ENCODE results near the gene HJV. TPM values are rescaled to one million over a fixed set of nuclear protein-coding genes. Genes with fewer than 3 reads are reported as not detected.

The HJV gene
- polyA plus RNA-seq, 2 donors = not detected

DNA sequence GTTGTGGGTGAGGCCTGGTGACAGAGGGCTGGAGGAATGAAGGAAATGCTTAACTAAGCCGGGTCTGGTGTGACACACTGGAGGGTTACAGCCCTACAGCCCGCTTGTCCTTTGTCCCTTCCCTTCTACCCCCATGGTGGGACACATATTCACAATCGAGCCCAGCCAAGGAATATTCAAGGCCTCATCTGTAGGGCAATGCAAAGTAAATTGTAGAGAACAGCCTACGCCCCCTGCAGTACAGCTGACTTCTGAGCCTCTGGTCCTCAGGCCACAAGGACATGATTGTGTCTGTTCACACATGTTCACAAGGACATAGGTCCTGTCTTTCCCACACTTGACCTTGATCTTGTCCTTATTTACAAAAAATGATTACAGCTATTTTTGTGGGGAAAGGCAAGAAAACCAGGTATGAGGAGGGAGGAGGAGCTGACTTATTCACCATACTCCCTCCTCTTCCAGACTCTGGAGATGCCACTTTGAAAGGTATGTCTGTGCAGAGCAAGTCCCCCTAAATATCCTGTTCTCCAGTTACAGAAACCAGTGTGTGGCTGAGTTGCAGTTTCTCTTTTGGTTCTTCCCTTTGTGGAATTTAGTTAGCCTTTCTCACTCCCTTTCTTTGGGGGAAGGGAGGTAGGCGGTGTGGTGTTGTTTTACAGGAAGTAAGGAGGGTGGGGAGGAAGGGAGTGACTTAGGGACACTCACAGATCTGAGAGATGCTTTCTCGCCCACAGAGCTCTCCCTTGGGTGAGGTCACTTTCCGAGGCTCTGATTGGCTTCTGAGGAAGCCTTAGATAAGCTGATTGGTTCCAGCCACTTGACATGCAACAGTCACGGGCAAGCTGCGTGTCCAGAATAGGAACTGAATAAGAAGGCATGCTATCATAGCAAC lies 42.4 kb downstream of the HJV start:
- 5 to 10% methylated on average over 9 of the region's 9 CpGs for WGBS, 2 donors
- Histone ChIP-seq H3K4me1 (ENCODE audit: control insufficient read depth in 2 of 2, insufficient read depth in 2 of 2, low read length in 1 of 2) (peaks cover 2 to 8% of the 10 kb centered on the region in 2 donors), H3K27ac (ENCODE audit: low read depth in 2 of 2, low read length in 1 of 2) (peak overlapping the region; percentile 93 to 98), H3K36me3 (ENCODE audit: control insufficient read depth in 2 of 2, insufficient read depth in 2 of 2, low read length in 1 of 2) (peaks cover 2 to 7% of the 10 kb centered on the region in 2 donors), H3K9me3 (ENCODE audit: control insufficient read depth in 2 of 2, insufficient read depth in 1 of 2, low read depth in 1 of 2, low read length in 1 of 2) (no peaks in the 10 kb centered on the region), H3K27me3 (ENCODE audit: control insufficient read depth in 1 of 2, insufficient read depth in 2 of 2, low read length in 2 of 2) (no peaks in the 10 kb centered on the region), H3K4me3 (ENCODE audit: low read depth in 1 of 2, low read length in 2 of 2) (peak overlapping the region in 1 of 2 donors; percentile 22)

GRCh38 chr1:145978471-145978853 lies 43.1 kb downstream of the HJV start:
- Histone ChIP-seq H3K9me3 (ENCODE audit: control insufficient read depth in 2 of 2, insufficient read depth in 1 of 2, low read depth in 1 of 2, low read length in 1 of 2) (no peaks in the 10 kb centered on the region), H3K36me3 (ENCODE audit: control insufficient read depth in 2 of 2, insufficient read depth in 2 of 2, low read length in 1 of 2) (peaks cover 2 to 7% of the 10 kb centered on the region in 2 donors), H3K27ac (ENCODE audit: low read depth in 2 of 2, low read length in 1 of 2) (peak overlapping the region; percentile 93 to 98), H3K27me3 (ENCODE audit: control insufficient read depth in 1 of 2, insufficient read depth in 2 of 2, low read length in 2 of 2) (no peaks in the 10 kb centered on the region), H3K4me3 (ENCODE audit: low read depth in 1 of 2, low read length in 2 of 2) (peak overlapping the region in 1 of 2 donors; percentile 8), H3K4me1 (ENCODE audit: control insufficient read depth in 2 of 2, insufficient read depth in 2 of 2, low read length in 1 of 2) (peaks cover 2 to 8% of the 10 kb centered on the region in 2 donors)

DNA sequence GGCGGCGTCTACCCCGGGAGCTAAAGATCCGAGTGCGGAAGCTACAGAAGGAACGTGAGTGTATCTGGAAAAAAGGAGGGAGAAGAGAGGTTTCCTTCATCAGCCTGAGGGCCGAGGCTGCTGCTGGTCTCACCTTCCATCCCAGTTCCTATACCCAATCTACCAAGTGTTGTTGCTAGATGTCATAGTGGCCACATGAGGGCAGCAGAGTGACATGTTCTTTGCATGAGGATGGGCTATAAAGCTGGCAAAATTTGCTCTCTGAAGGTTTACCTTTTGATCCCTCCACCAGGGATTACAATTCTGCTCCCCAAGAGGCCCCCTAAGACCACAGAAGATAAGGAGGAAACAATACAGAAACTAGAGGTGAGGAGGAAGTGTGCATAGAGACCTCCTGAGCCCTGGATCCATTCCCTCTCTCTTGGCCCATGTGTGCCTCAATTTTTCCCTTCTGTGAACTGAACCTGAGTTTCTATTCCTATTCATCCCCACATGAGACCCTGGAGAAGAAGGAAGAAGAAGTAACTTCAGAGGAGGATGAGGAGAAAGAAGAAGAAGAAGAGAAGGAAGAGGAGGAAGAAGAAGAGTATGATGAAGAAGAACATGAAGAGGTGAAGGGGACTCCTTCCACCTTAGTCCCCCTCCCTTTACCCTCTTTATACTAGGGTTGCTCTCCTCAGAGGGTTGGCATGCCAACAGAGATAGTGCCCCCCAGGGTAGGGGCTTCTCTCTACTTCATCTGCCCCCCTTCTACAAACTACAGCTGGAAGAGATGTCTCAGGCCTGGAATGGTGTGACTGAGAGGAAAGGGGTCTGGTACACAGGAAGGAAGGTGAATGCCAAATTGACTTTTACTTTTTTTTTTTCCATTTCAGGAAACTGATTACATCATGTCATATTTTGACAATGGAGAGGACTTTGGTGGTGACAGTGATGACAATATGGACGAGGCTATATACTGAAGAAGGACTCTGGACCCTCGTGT lies 43.8 kb downstream of the HJV start:
- peaks cover 2 to 6% of the 10 kb centered on the region in 2 donors for H3K4me1 ChIP-seq (ENCODE audit: control insufficient read depth in 2 of 2, insufficient read depth in 2 of 2, low read length in 1 of 2)
- H3K27ac ChIP-seq (ENCODE audit: low read depth in 2 of 2, low read length in 1 of 2) = peak overlapping the region; percentile 93 to 98
- H3K9me3 ChIP-seq (ENCODE audit: control insufficient read depth in 2 of 2, insufficient read depth in 1 of 2, low read depth in 1 of 2, low read length in 1 of 2) = no peaks in the 10 kb centered on the region
- H3K36me3 ChIP-seq (ENCODE audit: control insufficient read depth in 2 of 2, insufficient read depth in 2 of 2, low read length in 1 of 2) = peaks cover 2 to 7% of the 10 kb centered on the region in 2 donors
- 17 to 19% methylated on average over 9 of the region's 9 CpGs for WGBS, 2 donors
- H3K27me3 ChIP-seq (ENCODE audit: control insufficient read depth in 1 of 2, insufficient read depth in 2 of 2, low read length in 2 of 2) = no peaks in the 10 kb centered on the region
- H3K4me3 ChIP-seq (ENCODE audit: low read depth in 1 of 2, low read length in 2 of 2) = no peak overlapping the region

DNA sequence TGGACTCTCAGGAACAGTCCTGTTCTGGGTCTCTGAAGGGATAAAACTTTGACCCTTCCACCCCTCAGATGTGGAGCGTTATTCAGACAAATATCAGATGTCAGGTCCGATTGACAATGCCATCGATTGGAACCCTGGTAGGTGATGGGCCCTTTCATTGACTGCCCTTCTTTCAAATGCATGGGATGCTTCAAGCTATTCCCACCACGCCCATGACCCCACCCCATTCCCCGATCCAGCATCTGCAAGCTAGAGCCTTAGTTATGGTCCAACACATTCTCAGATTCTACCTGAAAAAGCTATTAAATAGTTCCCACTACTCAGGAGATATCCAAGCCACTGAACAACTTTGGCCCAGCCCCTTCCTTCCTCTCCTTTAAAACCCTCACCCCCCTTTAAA lies 44.5 kb downstream of the HJV start:
- 75 to 77% methylated on average over 5 of the region's 5 CpGs for WGBS, 2 donors
- no peak overlapping the region for H3K4me3 ChIP-seq (ENCODE audit: low read depth in 1 of 2, low read length in 2 of 2)
- no peaks in the 10 kb centered on the region for H3K27me3 ChIP-seq (ENCODE audit: control insufficient read depth in 1 of 2, insufficient read depth in 2 of 2, low read length in 2 of 2)
- no peaks in the 10 kb centered on the region for H3K9me3 ChIP-seq (ENCODE audit: control insufficient read depth in 2 of 2, insufficient read depth in 1 of 2, low read depth in 1 of 2, low read length in 1 of 2)
- H3K36me3 ChIP-seq (ENCODE audit: control insufficient read depth in 2 of 2, insufficient read depth in 2 of 2, low read length in 1 of 2) = peaks cover 2 to 7% of the 10 kb centered on the region in 2 donors
- H3K27ac ChIP-seq (ENCODE audit: low read depth in 2 of 2, low read length in 1 of 2) = peak overlapping the region in 1 of 2 donors; percentile 97
- H3K4me1 ChIP-seq (ENCODE audit: control insufficient read depth in 2 of 2, insufficient read depth in 2 of 2, low read length in 1 of 2) = peaks cover 2 to 4% of the 10 kb centered on the region in 2 donors

- Histone ChIP-seq H3K27me3 (ENCODE audit: control insufficient read depth in 1 of 2, insufficient read depth in 2 of 2, low read length in 2 of 2) (no peaks in the 10 kb centered on the region), H3K4me3 (ENCODE audit: low read depth in 1 of 2, low read length in 2 of 2) (no peak overlapping the region), H3K27ac (ENCODE audit: low read depth in 2 of 2, low read length in 1 of 2) (no peak overlapping the region), H3K9me3 (ENCODE audit: control insufficient read depth in 2 of 2, insufficient read depth in 1 of 2, low read depth in 1 of 2, low read length in 1 of 2) (no peaks in the 10 kb centered on the region), H3K4me1 (ENCODE audit: control insufficient read depth in 2 of 2, insufficient read depth in 2 of 2, low read length in 1 of 2) (peaks cover 0 to 4% of the 10 kb centered on the region in 2 donors), H3K36me3 (ENCODE audit: control insufficient read depth in 2 of 2, insufficient read depth in 2 of 2, low read length in 1 of 2) (peaks cover 2 to 7% of the 10 kb centered on the region in 2 donors)
- 77 to 79% methylated on average over 4 of the region's 4 CpGs for WGBS, 2 donors
These were observed 46.3 kb downstream of the HJV start for GRCh38 chr1:145975216-145975615.

- WGBS, 2 donors = 85 to 87% methylated on average over 7 of the region's 7 CpGs
- no peak overlapping the region for H3K4me3 ChIP-seq (ENCODE audit: low read depth in 1 of 2, low read length in 2 of 2)
- H3K9me3 ChIP-seq (ENCODE audit: control insufficient read depth in 2 of 2, insufficient read depth in 1 of 2, low read depth in 1 of 2, low read length in 1 of 2) = no peaks in the 10 kb centered on the region
- no peak overlapping the region for H3K27ac ChIP-seq (ENCODE audit: low read depth in 2 of 2, low read length in 1 of 2)
- peaks cover 2 to 7% of the 10 kb centered on the region in 2 donors for H3K36me3 ChIP-seq (ENCODE audit: control insufficient read depth in 2 of 2, insufficient read depth in 2 of 2, low read length in 1 of 2)
- H3K27me3 ChIP-seq (ENCODE audit: control insufficient read depth in 1 of 2, insufficient read depth in 2 of 2, low read length in 2 of 2) = no peaks in the 10 kb centered on the region
- H3K4me1 ChIP-seq (ENCODE audit: control insufficient read depth in 2 of 2, insufficient read depth in 2 of 2, low read length in 1 of 2) = peaks cover 0 to 4% of the 10 kb centered on the region in 2 donors
These were observed 46.8 kb downstream of the HJV start for GRCh38 chr1:145974721-145975120.

- WGBS, 2 donors = 79 to 81% methylated on average over 7 of the region's 7 CpGs
- Histone ChIP-seq H3K27me3 (ENCODE audit: control insufficient read depth in 1 of 2, insufficient read depth in 2 of 2, low read length in 2 of 2) (no peaks in the 10 kb centered on the region), H3K4me3 (ENCODE audit: low read depth in 1 of 2, low read length in 2 of 2) (no peak overlapping the region), H3K27ac (ENCODE audit: low read depth in 2 of 2, low read length in 1 of 2) (no peak overlapping the region), H3K4me1 (ENCODE audit: control insufficient read depth in 2 of 2, insufficient read depth in 2 of 2, low read length in 1 of 2) (no peaks in the 10 kb centered on the region), H3K9me3 (ENCODE audit: control insufficient read depth in 2 of 2, insufficient read depth in 1 of 2, low read depth in 1 of 2, low read length in 1 of 2) (no peaks in the 10 kb centered on the region), H3K36me3 (ENCODE audit: control insufficient read depth in 2 of 2, insufficient read depth in 2 of 2, low read length in 1 of 2) (peaks cover 2 to 7% of the 10 kb centered on the region in 2 donors)
These were observed 49.0 kb downstream of the HJV start for GRCh38 chr1:145972580-145972979.

Other genes with a start within 250 kb of the HJV start
- gene RNF115, start 197.6 kb downstream of the HJV start, polyA plus RNA-seq = 1 to 10 TPM; 3.4 to 4.8 TPM
- gene POLR3C, start 197.5 kb downstream of the HJV start, polyA plus RNA-seq = 10 to 100 TPM in 1 of 2 donors, 1 to 10 TPM in 1; 9.0 to 15.1 TPM
- 1 to 10 TPM; 1.5 to 2.2 TPM for gene NUDT17, start 176.1 kb downstream of the HJV start, polyA plus RNA-seq
- 10 to 100 TPM; 29.8 to 43.6 TPM for gene PIAS3, start 162.7 kb downstream of the HJV start, polyA plus RNA-seq
- gene ANKRD35, start 135.9 kb downstream of the HJV start, polyA plus RNA-seq = 10 to 100 TPM; 13.9 to 17.0 TPM
- gene ITGA10, start 111.7 kb downstream of the HJV start, polyA plus RNA-seq = 1 to 10 TPM; 1.5 to 1.9 TPM
- 10 to 100 TPM; 19.3 to 26.4 TPM for gene PEX11B, start 103.0 kb downstream of the HJV start, polyA plus RNA-seq
- gene RBM8A, start 94.3 kb downstream of the HJV start, polyA plus RNA-seq = 100 to 1,000 TPM; 144 to 250 TPM
- gene LIX1L, start 63.7 kb downstream of the HJV start, polyA plus RNA-seq = 1 to 10 TPM; 2.1 to 2.9 TPM
- gene ANKRD34A, start 57.2 kb downstream of the HJV start, polyA plus RNA-seq = under 1 TPM; 0.27 to 0.47 TPM
- 10 to 100 TPM; 12.8 to 13.7 TPM for gene POLR3GL, start 57.0 kb downstream of the HJV start, polyA plus RNA-seq
- 100 to 1,000 TPM in 1 of 2 donors, 10 to 100 TPM in 1; 77.5 to 235 TPM for gene TXNIP, start 25.2 kb downstream of the HJV start, polyA plus RNA-seq
- gene NBPF10, start 123.1 kb upstream of the HJV start, polyA plus RNA-seq = under 1 TPM; 0.73 to 0.83 TPM
- gene NOTCH2NLA, start 207.3 kb upstream of the HJV start, polyA plus RNA-seq = 10 to 100 TPM; 19.0 to 25.2 TPM

Data from esophagus (tissue), 2 donors.